GM18861 (cell line): ENCODE data around the gene SLC2A9.

ENCODE experiments used
- ATAC-seq: cut with Tn5 transposase; IDR thresholded peaks from one replicate; pipeline ENCODE4 v1.9.1; 2021; ENCODE audit not compliant: unreplicated experiment

SLC2A9 gene

DNA sequence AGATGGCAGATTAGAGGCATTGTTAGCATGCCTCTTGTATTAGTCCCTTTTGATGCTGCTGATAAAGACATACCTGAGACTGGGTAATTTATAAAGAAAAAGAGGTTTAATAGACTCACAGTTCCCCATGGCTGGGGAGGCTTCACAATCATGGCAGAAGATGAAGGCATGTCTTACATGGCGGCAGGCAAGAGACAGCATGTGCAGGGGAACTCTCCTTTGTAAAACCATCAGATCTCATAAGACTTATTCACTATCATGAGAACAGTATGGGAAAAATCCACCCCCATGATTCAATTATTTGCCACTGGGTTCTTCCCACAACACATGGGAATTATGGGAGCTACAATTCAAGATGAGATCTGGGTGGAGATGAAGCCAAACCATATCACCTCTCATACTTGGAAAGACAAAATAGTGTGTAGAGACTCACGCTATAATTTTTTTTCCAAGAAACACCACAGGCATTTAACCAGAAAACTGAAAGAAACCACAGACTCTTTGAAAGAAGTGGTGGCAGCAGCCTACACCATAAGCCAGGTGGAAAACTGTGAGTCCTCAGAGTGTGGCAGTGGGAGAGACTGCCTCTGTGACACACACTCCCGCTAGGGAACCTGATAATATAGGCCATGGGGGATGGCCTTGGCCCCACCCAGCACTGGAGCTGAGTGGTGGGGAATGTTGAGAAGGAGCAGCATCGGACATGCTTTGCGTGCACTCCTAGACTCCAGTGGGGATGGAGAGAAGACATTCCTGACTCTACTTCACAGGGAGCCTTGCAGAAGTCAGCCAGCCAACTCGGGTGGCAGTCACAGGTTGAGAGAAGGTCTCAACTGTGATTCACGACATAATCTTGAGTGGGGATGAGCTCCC is 51.5 kb downstream of the SLC2A9 start:
- ATAC-seq, result no peak

- ATAC-seq, result no peak
Measured at GRCh38 chr4:9968472-9968871, 52.8 kb downstream of the SLC2A9 start.

- no peak for ATAC-seq
Measured at GRCh38 chr4:9964879-9965278, 56.4 kb downstream of the SLC2A9 start.

DNA sequence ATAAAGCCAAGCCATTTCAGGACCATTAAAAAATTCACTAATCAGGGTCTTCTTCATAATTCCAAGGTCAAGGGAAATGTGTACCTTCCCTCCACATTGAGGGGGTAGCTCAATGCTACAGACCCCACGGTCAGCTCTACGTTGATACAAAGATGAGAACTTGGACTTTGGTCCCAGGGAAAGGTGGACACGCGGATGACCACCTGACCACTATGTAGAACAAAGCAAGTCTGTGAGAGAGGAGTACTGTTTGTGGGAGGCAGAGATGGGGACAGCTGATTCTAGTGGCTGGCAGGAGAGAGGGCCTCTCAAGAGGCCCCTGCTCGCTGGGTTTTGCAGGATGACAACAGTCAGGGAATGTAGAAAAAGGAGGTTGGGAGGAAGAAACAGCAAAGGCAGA is 58.0 kb downstream of the SLC2A9 start:
- ATAC-seq, result no peak

- no peak for ATAC-seq
Measured at GRCh38 chr4:9962611-9963314, 58.5 kb downstream of the SLC2A9 start.

DNA sequence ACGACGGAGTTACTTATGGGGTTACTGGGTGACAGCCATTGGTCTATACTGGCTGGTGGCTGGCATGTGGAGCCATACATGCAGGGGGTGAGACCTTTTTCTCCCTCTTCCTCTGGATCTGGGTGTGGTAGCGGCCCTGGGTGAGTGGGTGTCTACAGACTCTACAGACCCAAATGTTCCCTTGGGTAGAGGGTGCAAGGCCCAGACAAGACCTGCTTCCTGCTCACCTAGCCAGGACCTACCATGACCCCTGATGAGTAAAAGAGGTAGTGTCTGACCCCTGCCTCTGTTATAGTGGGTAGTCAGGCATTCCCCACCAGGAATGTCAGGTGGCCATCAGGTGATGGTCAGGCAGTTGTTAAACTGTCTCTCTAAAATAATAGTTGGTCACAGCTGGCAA is 66.8 kb downstream of the SLC2A9 start:
- no peak for ATAC-seq

GRCh38 chr4:9953089-9953488 is 68.2 kb downstream of the SLC2A9 start:
- ATAC-seq, result no peak

- no peak for ATAC-seq
Measured at GRCh38 chr4:9952415-9952950, 68.8 kb downstream of the SLC2A9 start.

GRCh38 chr4:9949573-9949972 is 71.7 kb downstream of the SLC2A9 start:
- no peak for ATAC-seq

DNA sequence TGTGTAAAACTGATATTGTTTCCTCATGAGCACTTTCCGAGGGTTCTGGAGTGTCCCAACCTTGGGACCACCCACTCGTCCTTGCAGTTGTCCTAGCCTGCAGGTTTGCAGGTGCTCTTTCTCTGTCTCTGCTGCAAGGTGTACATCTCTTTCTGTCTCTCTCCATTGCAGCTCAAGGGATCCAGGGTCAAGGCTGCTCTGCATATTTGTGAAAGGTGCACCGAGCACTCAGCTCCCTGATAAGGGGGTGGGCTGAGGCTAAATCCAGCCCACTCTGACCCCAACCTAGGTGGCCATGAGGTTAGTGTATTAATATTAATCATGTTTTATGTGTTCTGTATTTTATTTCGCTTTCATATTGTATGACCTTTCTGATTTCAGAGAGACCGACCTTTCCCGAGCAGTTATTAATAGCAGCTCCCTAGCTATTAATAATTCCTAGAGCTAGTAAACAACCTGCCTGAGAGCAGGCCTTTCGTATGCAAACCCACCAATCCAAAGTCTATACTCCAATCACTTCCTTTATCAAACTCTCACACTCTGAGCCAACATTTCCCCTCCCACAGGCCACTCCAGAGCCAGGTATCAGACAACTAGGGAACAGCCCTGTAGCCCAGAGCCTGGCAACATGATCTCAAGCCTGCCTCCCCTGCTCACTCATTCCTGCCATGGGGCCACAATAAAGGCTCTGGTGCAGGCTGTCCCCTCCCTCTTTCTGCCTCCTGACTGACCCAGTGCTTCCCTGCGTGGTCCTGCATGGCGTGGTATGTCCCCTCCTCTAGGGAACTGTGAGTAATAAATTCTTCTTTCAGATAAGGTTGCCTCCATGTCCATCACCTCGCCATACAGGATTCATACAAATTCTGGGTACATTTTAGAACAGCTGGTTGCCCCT is 73.9 kb downstream of the SLC2A9 start:
- ATAC-seq, result no peak

DNA sequence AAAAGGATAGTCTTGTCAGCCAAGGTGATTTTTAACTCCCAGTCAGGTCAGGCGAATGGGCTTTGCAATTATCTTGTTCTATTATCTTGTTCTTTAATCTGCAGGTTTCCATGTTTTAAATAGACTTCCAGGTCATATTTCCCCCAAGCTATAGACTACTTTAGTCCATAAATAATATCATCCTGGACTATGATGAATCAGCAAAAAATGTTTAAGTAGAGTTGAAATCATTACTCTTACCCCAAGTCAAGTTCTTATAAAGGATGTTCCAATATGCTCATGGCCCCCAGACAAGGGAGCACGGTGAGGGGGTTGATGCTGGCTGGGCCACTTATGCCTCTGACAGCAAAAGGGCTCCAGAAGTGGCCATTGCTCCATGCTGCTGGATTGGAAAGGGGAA is 75.1 kb downstream of the SLC2A9 start:
- ATAC-seq, result no peak

DNA sequence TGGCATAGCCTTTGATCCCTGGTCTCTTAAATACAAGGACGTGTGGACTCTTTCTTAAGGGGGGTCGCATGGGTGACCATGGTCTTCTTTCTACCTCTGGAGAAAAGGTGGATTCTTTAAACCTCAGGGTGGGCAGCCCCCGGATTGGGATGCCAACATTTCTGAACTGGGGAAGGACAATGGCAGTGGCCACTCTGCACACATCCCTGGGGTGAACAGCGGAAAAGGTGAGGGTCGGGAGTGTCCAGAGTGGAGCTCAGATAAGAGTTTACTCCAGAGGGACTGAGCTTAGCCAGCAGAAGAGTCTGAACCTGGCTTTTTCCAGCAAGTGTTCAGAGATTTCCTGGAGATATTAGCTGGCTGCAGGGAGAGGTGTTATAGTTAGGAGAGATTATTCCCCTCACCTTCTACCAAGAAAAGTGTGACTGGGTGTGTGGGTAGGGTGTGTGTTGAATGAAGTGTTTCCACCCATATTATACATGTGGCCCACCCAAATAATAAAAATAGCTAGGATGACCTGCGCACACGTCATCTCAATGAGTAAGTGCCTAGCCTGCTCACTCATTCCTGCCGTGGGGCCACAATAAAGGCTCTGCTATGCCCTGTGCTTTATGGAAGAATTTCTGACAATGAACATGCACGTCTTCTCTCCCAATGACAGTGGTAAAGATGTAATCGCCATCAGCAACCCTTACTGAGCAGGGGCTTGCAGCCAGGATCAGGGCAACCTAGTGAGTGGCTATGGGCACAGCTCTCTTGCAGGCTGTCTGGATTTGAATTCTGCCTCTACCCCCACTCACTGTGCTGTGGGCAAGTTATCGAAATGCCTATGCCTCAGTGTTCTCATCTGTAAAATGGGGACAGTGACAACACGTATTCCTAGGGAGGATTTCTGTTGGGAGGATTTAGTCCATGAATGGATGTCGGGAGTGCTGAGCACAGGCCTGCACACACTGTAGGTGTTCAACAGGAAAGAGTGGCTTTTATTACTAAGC is 76.6 kb downstream of the SLC2A9 start:
- no peak for ATAC-seq

DNA sequence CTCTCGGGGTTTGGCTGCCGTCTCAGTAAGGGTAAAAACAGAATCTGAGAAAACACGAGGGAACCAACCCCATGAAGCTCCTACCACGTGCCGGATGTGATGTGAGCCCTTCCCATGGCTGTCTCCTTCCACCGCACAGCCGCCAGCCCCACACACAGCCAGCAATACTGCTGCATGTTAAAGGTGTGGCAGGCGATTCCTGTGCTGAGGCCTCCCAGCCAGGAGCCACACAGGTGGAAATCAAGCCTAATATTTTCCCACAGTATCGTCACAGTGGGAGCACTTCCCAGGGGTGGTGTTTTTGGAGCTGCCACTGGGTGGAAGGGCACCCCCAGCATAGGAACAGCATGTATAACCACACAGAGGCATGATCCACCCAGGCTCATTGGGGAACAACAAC is 77.5 kb downstream of the SLC2A9 start:
- no peak for ATAC-seq

- ATAC-seq, result no peak
Measured at GRCh38 chr4:9942921-9943600, 78.2 kb downstream of the SLC2A9 start.

DNA sequence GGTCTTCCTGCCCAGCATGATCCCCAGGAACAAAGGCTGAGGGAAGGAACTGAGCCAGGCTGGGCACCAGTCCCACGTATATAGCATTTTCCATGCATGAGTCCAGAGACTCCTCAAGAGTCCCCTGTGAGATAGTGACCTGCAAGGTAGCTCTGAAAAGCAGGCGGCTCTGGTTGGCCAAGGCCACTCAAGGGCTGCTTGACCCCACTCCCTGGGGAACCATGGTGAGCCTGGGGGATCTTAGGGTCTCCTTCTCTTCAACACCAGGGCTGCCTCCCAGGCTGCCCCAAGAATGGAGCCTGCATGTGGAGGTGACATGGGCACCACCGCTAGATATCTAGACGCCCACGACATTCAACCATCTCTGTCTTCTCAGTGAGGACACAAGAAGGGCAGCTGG is 79.2 kb downstream of the SLC2A9 start:
- no peak for ATAC-seq

GRCh38 chr4:9940041-9940440 is 81.3 kb downstream of the SLC2A9 start:
- no peak for ATAC-seq

GRCh38 chr4:9938933-9939332 is 82.4 kb downstream of the SLC2A9 start:
- no peak for ATAC-seq

DNA sequence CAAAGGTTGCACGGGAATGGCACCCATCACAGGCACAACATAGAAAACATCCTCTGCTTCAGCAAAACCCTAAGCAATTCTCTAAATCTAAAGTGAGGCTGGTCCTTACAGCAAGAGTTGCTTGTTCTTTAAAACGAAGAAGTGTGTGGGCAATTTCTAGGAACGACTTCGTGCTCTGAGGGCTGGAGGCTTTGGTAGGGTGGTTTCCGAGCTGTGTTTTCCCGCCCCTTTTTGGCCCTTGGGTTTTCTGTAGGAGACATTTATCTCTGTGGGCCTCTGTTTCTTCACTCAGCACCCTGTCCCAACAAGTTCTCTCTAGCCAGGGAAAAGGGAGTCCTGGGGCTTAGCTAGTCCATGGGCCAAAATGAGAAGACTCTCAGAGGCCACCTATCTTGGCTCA is 84.2 kb downstream of the SLC2A9 start:
- ATAC-seq, result no peak

DNA sequence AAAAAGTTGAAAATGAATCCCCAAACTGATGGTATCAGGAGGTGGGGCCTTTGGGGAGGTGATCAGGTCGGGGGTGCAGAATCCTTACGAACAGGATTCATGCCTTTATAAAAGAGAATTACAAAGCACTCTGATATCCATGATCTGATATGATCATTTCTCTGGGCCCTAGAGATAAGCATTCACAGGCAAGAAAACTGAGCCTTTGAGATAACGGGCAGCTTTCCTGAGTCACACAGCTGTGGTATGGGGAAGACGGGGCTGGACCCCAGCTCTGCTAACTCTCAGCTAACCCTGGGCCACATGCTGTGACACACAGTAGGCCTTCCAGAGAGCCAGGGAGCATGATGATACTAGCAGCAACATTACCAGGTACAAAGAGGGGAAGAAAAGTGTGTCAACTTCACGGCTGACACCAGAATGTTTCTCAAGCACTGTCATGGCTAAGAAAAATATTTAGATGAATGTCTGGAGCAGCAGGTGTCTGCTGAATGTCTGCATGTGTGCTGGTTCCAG is 85.1 kb downstream of the SLC2A9 start:
- ATAC-seq, result no peak
